RWPE1 (cell line): ENCODE results near the gene PRDM11.
"Not testable (repeated sequence)": the region's sequence is repeated elsewhere in the genome, so short reads cannot be mapped to it uniquely, and the experiment has no call there.

ENCODE experiments used
- CTCF ChIA-PET: fragments of 350-600 bp; sonication (Branson Sonifier 250); formaldehyde crosslinking; extraction: SDS; loops from one replicate; lab custom pipeline; 2021; lab: Yijun Ruan, JAX
- POLR2A ChIA-PET: fragments of 400-600 bp; formaldehyde crosslinking; extraction: SDS; loops from one replicate; lab custom pipeline; 2020; ENCODE audit warnings: antibody characterized with exemption; ENCODE audit not compliant: low non-redundant PET; lab: Yijun Ruan, JAX
- DNase-seq: peaks from one replicate; pipeline ENCODE4 v3.0.0; 2012; ENCODE audit warnings: low spot score
- H3K27ac ChIP-seq: fragments of 450-650 bp; 2 replicates; pipeline ENCODE4 v1.5.1; 2017
- TF ChIP-seq, protein P1 (sequence below): fragments of 450-650 bp; conservative IDR thresholded peaks from 2 replicates; pipeline ENCODE4 v1.5.1; 2017; ENCODE audit warnings: low read depth, mild to moderate bottlenecking

Gene PRDM11

DNA sequence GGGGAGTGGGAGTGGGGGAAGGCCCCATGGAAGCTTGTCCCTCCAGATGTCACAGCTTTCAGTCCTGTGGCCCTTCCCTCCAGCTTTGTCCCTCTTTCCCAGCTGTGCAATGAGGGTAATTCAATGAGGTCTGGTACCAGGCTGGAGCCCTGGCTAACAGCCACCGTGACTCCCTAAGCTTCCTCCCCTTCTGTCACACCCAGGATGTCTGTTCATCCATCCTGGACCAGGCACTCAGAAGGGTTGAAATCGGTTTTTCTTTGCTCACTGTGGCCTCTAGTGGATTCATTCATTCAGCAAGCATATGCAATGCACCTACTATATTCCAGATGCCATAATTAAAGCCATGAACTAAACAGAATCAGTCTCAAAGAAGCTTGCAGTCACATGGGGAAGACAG lies 101.0 kb downstream of the PRDM11 start:
- CTCF ChIA-PET, result interaction anchor here (0.7 to 1.1 kb wide), 3 partner anchors 19 to 137 kb away, joined by 3 read pairs; no protein-coding TSS in a partner anchor
- POLR2A ChIA-PET, result no interaction called here
- TF ChIP-seq, protein P1, sequence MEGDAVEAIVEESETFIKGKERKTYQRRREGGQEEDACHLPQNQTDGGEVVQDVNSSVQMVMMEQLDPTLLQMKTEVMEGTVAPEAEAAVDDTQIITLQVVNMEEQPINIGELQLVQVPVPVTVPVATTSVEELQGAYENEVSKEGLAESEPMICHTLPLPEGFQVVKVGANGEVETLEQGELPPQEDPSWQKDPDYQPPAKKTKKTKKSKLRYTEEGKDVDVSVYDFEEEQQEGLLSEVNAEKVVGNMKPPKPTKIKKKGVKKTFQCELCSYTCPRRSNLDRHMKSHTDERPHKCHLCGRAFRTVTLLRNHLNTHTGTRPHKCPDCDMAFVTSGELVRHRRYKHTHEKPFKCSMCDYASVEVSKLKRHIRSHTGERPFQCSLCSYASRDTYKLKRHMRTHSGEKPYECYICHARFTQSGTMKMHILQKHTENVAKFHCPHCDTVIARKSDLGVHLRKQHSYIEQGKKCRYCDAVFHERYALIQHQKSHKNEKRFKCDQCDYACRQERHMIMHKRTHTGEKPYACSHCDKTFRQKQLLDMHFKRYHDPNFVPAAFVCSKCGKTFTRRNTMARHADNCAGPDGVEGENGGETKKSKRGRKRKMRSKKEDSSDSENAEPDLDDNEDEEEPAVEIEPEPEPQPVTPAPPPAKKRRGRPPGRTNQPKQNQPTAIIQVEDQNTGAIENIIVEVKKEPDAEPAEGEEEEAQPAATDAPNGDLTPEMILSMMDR, result no peak
- no peak overlapping the region for H3K27ac ChIP-seq
- no peak for DNase-seq

DNA sequence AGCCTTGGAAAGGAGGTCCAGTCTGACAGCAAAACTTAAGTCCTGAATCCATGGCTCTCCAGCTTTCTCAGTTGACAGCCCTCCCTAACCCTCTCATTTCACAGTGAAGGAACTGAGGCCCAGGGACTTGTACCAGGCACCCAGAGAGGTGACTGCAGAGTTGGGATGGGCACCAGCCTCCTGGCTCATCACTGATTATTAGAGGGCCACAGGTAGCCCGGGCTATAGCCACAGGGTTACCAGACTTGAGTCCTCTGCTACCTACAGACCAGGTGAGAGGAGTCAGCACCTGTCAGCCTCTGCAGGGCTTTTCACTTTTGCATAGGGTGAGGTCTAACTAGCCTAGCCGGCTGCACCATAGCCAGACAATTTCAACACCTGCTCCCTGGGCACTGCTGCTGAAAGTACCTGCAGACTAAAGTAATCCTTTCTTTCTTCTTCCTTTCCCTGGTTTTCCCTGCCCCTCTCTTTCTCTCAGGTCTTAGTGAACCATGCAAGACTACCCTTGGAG lies 102.1 kb downstream of the PRDM11 start:
- TF ChIP-seq, protein P1, result no peak
- no peak for DNase-seq
- ChIA-PET POLR2A (no interaction called here), CTCF (no interaction called here)
- H3K27ac ChIP-seq, result no peak overlapping the region

DNA sequence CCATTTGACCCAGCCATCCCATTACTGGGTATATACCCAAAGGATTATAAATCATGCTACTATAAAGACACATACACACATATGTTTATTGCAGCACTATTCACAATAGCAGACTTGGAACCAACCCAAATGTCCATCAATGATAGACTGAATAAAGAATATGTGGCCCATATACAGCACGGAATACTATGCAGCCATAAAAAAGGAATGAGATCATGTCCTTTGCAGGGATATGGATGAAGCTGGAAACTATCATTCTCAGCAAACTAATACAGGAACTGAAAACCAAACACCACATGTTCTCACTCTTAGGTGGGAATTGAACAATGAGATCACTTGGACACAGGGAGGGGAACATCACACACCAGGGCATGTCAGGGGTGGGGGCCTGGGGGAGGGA lies 102.9 kb downstream of the PRDM11 start:
- POLR2A ChIA-PET, H3K27ac ChIP-seq, CTCF ChIA-PET: not testable (repeated sequence)

DNA sequence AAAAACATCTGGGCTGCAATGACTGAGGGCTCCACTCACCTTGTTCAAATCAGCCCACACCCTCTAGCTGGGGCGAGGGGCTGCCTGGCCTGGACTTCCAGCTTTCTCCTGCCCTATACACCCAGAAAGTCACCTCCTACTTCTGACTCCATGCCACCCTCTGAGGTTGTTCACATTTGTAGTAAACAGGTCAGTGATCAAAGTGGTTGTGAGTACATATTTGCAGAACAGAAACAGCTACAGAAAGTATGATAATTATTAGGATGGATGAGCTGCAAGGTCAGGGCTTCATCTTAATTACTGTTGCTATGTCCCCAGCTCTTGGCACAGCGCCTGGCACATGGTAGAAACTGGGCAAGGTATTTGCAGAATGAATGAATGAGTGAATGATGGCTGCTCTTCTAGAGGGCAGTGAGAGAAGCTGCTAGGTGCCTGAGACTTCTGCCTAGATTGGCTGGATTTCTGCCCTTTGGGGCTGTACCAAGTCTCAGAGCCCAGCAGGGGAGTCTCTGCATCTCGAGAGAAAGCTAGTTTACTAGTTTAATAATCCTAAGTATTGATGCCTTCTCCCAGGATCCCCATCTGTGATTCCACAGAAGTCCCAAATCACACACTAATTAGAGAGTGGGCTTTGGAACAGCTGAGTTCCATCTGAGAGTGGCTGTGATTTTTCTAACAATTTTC lies 103.7 kb downstream of the PRDM11 start:
- POLR2A ChIA-PET, result no interaction called here

More for the DNA sequence above, 102.9 kb downstream of the PRDM11 start:
- not testable (repeated sequence) for DNase-seq

DNA sequence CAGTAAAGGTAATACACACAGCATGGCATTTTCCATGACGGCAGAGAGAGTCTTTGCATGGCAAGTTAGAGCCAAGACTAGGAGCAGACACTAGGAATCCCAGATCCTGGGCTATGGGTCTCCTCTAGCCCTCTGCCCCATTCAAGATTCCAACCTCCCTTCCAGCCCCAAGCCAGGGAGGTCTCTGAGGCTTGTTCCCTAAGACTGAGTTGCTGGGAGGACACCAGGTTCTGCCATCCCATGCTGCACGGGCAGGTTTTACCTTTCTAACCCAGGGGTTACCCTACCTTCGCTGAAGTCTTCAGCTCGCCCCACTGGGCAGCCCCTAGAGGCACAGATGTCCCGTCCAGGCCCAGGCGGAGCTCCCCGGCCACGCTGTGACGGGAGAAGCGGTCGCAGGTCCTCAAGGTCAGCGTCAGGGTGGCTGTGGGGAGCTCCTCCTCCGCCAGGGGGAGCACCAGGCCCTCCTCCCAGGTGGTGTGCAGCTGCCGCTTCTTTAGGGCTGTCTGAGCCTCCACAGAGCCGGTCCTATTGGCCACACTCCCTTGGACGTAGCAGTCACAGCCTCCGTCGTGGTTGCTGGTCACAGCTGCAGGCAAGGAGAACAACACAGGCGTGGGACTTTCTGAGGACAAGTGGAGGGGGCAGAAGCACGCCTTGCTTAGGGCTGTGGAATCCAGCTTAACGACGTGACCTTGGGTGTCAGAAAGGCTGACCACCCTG lies 105.9 kb downstream of the PRDM11 start:
- TF ChIP-seq, protein P1, result peak; percentile 32
- DNase-seq, result peak; percentile 45
- H3K27ac ChIP-seq, result no peak overlapping the region
- ChIA-PET POLR2A (no interaction called here), CTCF (interaction anchor here (0.5 to 2.0 kb wide), 15 partner anchors 8 to 519 kb away, joined by 3 to 9 read pairs (median 4); no protein-coding TSS in a partner anchor)

More for the DNA sequence above, 103.7 kb downstream of the PRDM11 start:
- no peak for DNase-seq
- CTCF ChIA-PET, result interaction anchor here (0.6 kb wide), 1 partner anchor 138 kb away, joined by 3 read pairs; no protein-coding TSS in a partner anchor
- TF ChIP-seq, protein P1, result no peak
- no peak overlapping the region for H3K27ac ChIP-seq

DNA sequence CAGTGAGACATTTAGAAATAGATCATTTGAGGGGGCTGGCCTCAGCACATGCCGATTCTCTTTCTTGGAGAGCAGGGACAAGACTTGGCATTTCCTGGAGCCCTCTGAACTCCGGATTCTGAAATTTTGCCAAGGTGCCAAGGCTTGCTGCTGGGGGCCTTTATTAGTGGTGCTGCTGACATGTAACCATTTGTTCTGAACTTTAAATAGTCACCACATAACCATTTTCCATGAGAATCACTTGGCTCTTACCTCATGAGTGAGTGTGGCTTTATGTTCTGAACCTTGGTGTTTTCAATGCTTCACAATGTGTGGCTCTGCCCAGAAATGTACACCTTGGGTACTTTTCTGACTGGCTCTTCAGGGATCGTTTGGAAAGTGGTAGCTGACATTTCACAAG lies 106.4 kb downstream of the PRDM11 start:
- ChIA-PET POLR2A (no interaction called here), CTCF (interaction anchor here (0.6 to 2.0 kb wide), 11 partner anchors 8 to 519 kb away, joined by 3 to 9 read pairs (median 5); no protein-coding TSS in a partner anchor)
- no peak for DNase-seq
- H3K27ac ChIP-seq, result no peak overlapping the region
- TF ChIP-seq, protein P1, result no peak
